Uterus (tissue), 2 donors: ENCODE data around the gene ADAMTS17.

ENCODE experiments used
- CTCF ChIP-seq, 4 experiments: fragments of 200-600 bp in 2 of 4; fragments of 450-650 bp in 2 of 4; sonication (generic) in 2 of 4; IDR thresholded peaks; one replicate each; pipeline ENCODE4 v1.5.1; 2016 to 2019; ENCODE audit warnings: antibody characterized with exemption in 4 of 4, mild to moderate bottlenecking in 2 of 4, moderate library complexity in 1 of 4
- POLR2A ChIP-seq, 2 donors: fragments of 450-650 bp; IDR thresholded peaks; one replicate each; pipeline ENCODE4 v1.6.1; 2016; ENCODE audit warnings: antibody characterized with exemption in 2 of 2, mild to moderate bottlenecking in 1 of 2, moderate library complexity in 1 of 2

GRCh38 chr15:100107606-100108225, 234.1 kb downstream of the ADAMTS17 start:
- TF ChIP-seq POLR2A (IDR thresholded peaks at IDR 0.05) (no peak), CTCF (IDR thresholded peaks at IDR 0.05) (no peak)
